Suppressor macrophage treated with lipopolysaccharide for 4 hours (primary cell): ENCODE results near the gene TOR2A.
"Not testable (repeated sequence)": the region's sequence is repeated elsewhere in the genome, so short reads cannot be mapped to it uniquely, and the experiment has no call there.

Source experiments
- DNase-seq: peaks from one replicate; pipeline ENCODE4 v3.0.0-alpha.2; 2020

TOR2A gene

DNA sequence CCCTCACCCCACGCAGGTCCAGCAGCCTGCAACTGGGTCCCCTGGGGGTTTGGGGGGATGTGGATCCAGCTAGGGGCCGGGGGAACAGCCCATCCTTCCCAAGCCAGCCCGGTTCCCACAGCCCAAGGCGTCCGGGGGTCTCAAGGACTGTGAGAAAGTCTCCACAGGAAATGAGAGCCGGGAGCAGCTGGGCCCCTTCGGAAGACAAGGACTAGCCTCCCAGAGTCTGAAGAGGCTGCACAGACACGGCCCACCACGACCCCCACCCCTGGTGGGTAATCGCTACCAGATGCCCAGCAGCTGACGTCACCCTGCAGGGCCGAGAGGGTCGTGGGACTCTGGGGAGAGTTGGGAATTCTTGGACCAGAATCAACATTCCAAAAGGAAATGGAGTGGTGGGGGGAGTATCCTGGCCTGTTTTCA, 32.8 kb upstream of the TOR2A start:
- DNase-seq: no peak

DNA sequence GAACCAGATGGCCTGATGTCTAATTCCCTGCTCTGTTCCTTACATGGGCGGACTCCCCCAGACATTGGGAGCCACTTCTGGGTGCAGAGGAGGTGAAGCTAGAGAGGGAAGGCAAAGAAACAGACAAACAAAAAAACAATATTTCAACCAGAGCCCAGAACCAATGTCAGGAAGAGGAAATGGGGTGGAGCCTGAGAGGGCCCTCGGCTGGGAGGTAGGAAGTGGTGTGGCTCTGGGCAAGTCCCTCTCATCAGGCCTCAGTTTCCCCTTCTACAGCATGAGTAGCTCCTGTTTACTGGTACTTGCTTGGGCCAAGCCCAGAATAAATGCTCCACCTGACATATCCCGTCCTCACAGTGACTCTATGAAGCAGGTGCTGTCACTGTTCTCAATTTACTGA, 32.3 kb upstream of the TOR2A start:
- no peak for DNase-seq

DNA sequence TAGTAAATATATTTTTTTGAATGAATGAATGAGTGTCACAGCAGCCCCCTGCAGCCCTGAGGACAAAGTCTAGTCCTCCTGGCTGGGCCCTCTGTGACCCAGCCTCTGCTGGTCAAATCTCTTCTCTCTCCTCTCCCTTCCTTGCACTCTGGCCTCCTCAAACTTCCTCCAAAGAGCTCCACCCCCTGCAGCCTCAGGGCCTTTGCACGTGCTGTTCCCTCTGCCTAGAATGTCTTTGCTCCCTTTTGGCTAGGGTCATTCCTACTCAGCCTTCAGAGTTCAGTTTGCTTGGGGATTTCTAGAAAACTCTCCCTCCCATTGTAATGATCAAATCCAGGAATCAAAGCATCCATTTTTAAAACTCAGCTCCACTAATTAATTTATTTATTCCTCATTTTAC, 30.3 kb upstream of the TOR2A start:
- no peak for DNase-seq

DNA sequence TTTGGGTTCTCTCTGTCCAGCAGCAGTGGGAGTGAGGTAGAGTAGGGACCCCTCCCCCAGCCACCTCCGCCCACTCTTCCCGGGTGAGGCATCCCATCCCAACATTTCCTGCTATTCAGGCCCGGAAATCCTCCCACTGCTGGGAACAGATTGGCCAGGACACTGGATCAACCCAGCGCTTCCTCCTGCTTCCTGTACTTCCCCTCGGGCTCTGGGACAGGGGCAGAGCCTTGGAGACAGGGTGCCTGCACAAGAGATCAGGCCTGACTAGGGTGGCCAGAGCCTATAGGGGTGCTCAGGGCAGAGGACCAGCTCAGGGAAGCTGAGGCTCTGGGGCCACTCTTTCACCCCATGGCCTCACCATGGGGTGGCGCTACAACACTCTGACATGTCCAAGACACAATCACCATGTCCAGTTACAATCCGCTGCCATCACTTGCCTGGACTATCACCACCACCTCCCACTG, 28.9 kb upstream of the TOR2A start:
- DNase-seq: peak; percentile 58

DNA sequence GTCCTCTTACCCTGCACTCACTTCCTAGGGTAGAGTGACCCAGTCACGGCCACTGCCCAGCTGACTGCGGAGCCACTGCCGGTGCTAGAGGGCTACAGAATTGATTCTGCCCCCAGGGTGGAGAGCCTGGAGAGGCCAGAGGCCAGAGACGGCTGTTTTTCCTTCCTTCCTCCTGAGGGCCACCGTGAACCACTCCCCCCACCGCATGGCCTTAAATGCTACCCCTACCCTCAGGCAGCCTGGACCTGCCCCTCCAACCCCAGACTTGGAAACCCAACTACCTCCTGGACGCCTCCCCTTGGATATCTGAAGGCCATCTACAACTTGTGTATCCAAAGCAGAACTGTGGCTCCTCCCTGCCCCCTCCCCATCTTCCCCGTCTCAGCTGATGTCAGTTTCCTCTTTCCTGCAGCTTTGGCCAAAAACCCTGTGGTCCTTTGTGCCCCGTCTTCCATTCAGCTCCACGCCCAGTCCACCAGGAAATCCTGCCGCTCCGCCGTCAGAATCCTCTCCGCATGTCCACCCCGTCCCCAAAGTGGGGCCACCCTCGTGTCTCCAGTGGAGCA, 27.1 kb upstream of the TOR2A start:
- DNase-seq: peak; percentile 52

DNA sequence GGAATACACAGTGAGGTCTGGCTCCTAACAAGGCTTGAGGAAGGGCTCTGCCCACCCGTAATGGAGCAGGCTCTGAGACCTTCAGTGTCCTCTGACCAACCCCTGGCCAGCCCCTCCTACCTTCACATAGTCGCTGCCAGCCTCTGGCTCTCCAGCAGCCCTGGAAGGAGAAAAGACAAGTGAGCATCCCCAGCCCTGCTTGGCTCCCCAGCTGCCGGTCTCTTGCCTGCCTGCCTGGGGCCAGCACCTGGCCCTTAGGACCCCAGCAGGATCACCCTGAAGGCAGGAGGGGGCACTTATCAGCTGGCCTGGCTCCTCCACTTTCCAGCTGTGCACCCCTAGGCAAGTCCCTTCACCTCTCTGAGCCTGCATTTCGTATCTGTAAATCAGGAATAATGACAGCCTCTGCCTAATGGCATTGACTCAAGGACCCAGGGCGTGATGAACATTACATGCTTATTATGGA, 26.4 kb upstream of the TOR2A start:
- no peak for DNase-seq

DNA sequence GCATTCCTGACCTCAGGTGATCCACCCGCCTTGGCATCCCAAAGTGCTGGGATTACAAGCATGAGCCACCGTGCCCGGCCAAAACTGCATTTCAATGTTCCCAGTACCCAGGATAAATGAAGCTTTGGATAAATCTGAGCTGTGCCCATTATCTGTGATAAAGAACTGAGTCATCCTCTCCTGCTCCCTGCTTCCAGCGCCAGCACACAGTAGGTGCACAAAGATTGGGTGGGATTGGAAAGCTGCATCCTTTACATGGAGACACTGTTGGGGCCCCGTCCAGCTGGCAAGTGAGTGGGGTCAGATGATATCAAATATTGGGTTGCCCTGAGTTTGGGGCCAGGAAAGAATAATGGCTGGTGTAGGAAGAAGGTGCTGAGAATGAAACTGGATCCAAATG, 26.0 kb upstream of the TOR2A start:
- no peak for DNase-seq

DNA sequence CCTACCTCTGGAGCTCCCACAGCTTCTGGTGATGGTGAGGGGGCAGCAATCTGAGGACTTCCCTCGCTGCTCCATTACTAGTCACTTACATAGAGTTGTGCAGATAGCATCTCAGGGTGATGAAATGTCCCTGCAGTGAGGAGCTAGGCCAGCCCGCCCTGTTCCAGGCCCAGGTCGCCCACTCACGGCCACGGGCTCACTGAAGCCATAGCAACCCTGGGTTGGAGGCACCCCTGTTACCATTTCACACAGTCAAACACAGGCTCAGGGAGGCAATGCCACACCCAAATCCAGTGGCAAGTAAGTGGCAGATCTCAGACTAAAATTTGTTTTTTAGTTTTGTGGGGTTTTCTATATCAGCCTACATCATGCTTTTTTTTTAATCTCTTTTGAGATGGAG, 23.7 kb upstream of the TOR2A start:
- no peak for DNase-seq

DNA sequence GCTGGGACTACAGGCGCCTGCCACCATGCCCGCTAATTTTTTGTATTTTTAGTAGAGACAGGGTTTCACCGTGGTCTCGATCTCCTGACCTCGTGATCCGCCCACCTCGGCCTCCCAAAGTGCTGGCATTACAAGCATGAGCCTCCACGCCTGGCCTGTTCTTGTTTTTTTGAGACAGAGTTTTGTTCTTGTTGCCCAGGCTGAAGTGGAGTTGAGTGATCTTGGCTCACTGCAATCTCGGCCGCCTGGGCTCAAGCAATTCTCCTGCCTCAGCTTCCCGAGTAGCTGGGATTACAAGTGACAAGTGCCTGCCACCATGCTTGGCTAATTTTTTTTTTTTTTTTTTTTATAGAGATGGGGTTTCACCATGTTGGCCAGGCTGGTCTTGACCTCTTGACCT, 21.7 kb upstream of the TOR2A start:
- DNase-seq: not testable (repeated sequence)

DNA sequence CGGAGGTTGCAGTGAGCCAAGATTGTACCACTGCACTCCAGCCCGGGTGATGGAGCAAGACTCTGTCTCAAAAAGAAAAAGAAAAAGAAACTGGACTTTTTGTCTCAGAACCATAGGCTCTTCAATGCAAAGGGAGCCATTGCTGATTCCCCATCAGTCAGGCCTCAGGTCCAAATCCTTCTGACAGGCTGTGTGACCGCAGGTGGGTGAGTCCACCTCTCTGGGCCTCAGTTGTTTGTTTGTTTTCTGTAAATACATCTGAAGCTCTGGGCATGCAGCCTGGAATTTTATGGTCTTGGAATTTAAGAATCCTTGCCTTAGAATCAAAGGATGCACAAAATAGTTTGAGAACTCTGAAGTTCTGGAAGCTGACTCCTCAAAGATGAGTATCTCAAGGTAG, 21.1 kb upstream of the TOR2A start:
- no peak for DNase-seq

DNA sequence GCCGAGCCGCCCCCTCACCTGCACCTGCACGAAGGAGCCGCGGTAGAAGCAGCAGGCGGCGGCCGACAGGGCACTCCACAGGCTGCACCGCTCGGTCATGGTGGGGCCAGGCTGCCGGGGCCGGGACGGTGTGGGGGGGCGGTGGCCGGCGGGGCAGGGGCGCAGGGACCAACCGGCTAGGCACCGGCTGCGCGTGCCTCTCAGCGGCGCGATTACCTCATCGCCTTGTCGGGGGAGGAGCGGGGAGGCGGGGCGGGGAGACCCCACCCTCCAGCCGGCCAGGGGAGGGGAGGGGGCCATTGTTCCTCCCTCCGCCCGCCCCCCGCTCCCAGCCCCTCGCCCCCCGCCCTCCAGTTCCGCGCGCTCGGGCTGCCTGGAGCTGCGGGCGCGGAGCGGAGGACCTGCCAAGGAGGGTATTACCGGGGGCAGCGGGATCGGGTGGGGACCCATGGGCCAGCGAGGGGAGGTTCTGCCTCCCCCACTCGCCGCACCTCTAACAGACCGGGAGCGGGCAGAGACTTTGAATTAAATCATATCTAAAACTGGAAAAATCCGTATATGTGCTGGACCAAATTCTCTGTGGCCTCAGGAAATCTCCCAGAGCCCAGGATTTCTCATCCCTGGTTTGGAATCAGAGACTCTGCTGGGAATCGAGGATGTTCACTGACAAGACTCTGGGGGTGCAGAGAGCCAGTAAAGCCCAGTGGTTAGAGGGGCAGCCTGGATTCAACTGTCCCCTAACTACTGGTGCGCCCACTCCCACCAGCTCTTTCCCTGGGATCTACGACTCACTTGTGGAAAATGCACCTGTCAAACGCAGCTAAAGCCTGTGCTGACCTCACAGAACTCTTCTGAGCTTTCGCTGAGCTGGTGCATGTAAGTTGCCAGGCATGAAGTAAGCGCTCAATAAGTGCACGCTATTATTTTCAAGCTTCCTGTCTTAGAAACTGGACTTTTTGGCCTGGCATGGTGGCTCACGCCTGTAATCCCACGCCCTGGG, 20.3 kb upstream of the TOR2A start:
- no peak for DNase-seq

DNA sequence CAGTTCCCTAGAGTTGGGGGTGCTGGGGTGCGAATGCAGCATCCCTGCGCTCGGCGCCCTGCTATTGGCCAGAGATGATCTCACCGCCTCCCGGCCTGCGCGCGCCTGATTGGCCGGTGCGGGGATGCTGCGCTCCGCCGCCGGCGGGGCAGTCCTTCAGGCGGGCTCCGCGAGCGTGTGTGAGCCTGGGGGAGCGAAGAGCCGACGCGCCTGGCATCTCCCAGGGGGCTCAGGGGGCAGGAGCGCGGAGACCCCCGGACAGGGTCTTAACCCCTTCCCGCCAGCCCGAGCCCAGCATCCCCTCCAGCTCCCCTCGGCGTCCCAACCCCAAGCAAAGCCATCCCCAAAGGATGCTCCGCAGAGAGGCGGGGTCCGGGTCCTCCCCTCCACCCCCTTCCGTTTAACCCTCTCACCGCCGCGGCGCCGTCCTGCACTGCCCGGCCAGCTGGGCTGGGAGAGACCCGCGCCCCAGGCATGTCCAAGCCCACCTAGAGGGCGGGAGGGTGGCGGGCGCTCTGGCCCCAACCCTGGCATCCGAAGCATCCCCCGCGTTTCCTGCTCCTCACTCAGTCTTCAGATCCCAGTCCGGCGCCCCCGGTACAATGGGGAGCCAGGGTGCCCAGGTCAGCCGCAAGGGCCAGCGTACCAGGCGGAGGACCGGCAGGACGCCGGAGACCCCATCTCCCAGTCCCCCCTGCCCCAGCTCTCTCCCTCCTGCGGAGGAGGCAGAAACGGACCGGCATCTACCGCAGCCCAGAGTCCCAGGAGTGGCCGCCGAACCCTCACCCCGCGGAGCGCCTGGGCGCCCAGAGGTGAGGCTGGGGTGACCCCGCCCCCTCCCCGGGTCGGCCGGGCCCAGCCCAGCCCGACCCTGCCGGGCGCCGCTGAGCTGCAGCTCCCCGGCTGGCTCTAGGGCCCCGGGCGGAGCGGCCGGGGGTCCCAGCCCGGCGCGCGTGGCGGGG, 19.3 kb upstream of the TOR2A start:
- no peak for DNase-seq

DNA sequence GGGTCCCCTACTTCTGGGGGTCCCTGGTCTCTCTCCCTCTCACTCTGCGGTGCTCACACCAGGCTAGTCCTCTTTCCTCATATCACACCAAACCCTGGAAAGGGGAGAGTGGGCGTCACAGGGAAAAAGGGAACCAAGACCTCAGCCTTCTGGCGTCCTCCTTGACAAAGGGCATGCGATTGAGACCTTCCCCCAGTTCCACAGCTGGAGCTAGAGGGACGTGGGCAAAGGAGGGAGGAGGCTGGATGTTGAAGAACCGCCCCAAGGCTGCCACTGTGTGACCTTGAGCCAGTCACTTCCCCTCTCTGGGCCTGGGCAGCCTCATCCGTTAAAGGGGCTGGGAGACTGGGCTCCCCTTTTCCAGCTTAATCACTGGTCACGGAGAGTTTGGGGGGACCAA, 18.5 kb upstream of the TOR2A start:
- peak; percentile 36 for DNase-seq

DNA sequence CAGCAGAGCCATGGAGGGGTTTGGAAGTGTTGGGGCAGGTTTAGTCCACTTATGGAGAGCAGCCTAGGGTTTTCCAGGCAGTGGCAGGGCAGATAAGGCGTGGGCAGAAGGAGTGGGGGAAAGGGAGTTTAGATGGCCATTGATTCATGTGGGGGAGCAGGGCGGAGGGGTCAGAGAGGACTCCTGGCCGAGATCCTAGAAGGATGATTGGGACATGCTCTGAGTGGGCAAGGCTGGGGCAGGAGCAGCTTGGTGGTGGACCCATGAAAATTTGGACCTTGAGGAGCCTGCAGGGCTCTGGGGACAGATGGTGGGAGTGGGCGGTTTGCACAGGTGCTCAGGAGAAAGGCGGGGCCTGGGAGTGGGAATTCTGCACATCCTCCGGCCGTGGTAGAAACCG, 18.1 kb upstream of the TOR2A start:
- no peak for DNase-seq

DNA sequence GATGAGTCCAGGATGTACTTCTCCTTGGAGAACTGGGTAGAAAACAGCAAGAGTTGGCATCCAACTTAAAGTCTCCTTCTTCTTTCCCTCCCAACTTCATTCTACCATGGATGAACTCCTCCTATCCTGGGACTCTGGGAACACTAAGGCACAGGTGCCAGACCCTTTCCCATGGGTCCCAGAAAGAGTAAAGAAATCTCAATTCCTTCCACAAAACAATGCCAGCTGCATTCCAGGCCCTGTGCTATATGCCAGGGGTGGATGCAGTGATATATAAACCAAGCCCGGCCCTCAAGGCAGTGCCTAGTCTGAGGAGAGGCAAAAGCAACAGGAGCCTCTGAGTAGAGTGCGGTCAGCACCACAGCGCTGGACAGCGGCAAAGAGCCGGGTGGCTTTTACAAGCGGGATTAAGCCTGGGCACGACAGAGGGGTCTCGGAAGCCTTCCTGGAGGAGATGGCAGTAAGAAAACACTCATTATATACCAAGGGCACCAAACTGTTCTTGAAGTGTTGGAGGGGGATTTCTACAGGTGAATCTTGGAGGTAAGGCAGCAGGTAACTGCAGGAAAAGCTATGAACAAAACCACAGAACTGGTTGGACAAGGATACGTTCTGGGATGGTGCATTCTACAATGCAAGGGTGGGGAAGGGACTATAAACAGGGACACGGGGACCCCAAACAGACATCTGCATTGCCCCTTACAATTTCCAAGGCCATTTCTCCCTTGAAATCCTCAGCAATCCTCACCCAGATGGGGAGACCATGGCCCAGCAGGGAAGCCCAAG, 16.4 kb upstream of the TOR2A start:
- no peak for DNase-seq

DNA sequence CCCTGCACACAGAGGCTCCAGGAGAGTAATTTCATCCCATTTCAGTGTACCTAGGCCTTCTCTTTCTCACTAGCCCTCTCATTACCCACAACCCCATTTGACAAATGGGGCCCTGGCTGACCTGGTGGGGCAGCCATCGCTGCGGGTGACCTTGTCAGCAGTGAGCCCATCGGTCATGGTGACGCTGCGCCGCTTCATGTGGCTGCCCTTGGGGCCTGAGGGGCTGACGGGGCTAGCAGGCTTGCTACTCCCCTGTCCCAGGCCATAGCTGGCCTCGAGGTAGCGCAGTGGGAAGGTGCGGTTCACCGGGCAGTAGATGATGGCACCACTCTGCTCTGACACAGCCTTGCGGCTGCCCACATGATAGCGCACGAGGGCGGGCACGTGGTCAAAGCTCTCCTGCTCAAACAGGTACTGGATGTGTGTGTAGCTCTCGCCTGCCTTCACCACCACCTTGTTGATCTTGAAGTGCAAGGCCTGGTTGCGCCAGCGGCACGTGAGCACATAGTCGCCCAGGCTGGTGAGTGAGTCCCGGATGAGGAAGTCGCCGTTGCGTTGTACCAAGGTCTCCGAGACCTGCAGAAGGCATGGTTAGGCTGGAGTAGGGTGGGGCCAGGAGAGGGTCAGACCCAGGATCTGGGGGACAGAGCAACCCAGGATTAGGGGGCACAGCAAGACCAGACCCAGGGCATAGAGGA, 14.1 kb upstream of the TOR2A start:
- DNase-seq: no peak

DNA sequence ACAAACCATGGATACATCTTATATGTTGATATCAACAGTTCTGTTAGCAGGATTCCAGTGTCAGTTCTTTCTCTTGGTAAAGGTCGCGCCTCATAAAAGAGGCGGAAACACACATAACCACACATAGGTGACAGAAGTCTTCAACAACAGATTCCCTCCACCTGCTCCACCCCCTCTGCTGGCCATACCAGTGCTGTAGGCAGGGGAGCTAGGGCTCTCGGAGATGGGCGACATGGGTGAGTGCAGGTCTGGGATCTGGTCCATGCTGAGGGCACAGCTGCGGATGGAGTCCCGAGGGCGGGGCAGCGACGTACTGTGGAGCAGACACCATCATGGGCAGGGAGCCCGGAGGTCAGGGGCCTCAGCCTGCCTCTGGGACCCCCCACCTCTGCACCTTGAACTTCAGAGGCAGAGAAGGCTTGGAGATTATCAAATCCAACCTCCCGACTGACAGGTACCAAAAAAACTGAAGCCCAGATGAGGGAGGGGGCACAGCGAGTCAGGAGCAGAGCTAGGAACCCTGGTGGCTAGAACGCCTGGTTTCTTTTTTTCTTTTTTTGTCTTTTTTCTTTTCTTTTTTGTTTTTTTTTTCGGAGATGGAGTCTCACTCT, 12.0 kb upstream of the TOR2A start:
- DNase-seq: no peak

DNA sequence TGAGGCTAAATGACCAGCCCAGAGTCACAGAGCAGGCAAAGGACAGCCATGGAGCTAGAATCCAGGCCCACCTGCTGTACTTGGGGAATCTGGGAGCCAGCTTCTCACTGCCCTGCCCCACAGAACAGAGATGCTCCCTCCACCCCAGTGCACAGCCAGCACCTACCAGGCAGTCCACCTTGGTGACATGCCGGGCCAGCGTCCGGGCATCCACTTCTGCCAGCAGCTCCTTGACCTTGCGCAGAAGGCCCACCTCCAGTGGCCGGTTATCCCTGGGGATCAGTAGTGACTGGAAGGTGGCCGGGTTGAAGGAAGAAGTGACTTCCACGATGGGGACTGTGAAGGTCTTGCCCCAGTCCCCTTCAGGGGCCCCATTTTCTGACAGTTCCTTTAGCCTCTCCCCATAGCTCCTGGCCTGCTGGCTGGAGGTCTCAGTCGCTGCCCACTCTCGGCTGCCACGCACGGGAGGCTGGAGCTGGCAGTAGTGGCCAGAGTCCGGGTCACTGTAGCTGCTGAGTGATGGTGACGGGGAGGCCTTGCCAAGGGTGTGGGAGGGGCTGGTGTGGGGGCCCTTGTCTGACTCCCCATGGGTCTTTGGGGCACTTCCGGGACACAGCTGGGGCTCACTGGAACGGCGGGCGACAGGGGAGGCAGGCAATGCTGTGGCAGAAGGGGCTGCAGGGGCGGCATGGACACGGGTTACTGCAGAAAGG, 9.5 kb upstream of the TOR2A start:
- no peak for DNase-seq

DNA sequence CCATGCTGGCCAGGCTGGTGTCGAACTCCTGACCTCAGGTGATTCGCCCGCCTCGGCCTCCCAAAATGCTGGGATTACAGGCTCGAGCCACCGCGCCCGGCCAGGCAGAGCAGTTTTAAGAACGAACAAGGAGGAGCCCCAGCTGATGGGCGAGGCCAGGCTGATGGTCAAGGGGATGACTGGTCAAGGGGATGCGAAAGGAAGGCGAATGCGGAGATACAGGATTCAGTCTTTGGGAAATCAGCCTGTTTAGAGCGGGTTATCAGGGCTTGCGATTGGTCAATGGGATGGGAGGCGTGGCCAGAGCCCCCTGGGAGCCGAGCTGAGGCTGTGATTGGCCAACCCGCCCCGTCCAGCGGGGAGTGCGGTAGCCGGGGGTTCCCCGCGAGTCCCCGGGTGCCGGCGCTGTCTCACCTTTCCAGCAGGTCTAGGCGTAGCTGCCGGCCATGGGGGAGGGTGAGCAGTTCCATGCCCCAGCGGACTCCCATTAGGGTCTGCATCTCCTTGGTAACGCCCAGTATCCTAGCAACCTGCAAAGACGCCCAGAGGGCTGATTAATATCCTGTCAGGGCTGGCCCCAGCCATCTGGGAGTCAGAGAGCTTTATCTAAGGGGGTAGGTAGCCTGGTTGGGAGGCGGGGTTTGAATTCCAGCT, 7.5 kb upstream of the TOR2A start:
- DNase-seq: no peak
